ENCODE measurements around the gene IZUMO1R.
"Not testable (repeated sequence)": the region's sequence is repeated elsewhere in the genome, so short reads cannot be mapped to it uniquely, and the experiment has no call there.

- TF ChIP-seq, protein P1, sequence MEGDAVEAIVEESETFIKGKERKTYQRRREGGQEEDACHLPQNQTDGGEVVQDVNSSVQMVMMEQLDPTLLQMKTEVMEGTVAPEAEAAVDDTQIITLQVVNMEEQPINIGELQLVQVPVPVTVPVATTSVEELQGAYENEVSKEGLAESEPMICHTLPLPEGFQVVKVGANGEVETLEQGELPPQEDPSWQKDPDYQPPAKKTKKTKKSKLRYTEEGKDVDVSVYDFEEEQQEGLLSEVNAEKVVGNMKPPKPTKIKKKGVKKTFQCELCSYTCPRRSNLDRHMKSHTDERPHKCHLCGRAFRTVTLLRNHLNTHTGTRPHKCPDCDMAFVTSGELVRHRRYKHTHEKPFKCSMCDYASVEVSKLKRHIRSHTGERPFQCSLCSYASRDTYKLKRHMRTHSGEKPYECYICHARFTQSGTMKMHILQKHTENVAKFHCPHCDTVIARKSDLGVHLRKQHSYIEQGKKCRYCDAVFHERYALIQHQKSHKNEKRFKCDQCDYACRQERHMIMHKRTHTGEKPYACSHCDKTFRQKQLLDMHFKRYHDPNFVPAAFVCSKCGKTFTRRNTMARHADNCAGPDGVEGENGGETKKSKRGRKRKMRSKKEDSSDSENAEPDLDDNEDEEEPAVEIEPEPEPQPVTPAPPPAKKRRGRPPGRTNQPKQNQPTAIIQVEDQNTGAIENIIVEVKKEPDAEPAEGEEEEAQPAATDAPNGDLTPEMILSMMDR (IDR thresholded peaks at IDR 0.05), result not testable (repeated sequence)
- TF ChIP-seq EZH2 (IDR thresholded peaks at IDR 0.05; ENCODE audit: borderline replicate concordance, insufficient read depth, low read depth, low read length, poor library complexity, severe bottlenecking), result not testable (repeated sequence)
Measured at GRCh38 chr11:94350850-94351563, 46.6 kb downstream of the IZUMO1R start.

All from B cell (primary cell).